K562 (cell line): ENCODE measurements around the gene KDELR3.

Source experiments
- GABPA ChIP-seq: fragments of 200-800 bp; sonication (Bioruptor generic); conservative IDR thresholded peaks from 2 replicates; pipeline ENCODE4 v1.6.1; 2016; ENCODE audit warnings: low read depth, missing genetic modification characterization, missing compliant biosample characterization
- NR1H2 ChIP-seq: sonication (generic); formaldehyde crosslinking; IDR thresholded peaks from 2 replicates; pipeline ENCODE4 v1.4.0; 2020; ENCODE audit warnings: mild to moderate bottlenecking, missing genetic modification reagents
- POLR2A ChIP-seq: fragments of 450-650 bp; conservative IDR thresholded peaks from 2 replicates; pipeline ENCODE4 v1.6.1; 2016
- TCF7L2 ChIP-seq: fragments of 150-350 bp; IDR thresholded peaks from 2 replicates; pipeline ENCODE4 v1.6.1; 2016; ENCODE audit warnings: low read depth, mild to moderate bottlenecking, low read length, moderate library complexity
- TEAD4 ChIP-seq, 2 experiments: sonication (generic) in 1 of 2; formaldehyde crosslinking in 1 of 2; IDR thresholded peaks; 2 replicates each; pipeline versions ENCODE4 v1.6.1 to v1.8.0; 2012 to 2022; ENCODE audit warnings: borderline replicate concordance in 1 of 2, inconsistent platforms in 1 of 2, low read length in 1 of 2, mild to moderate bottlenecking in 1 of 2, missing genetic modification reagents in 1 of 2
- TF ChIP-seq, protein P1 (sequence below): fragments of 150-350 bp; IDR thresholded peaks from 2 replicates; pipeline ENCODE4 v1.6.1; 2014; ENCODE audit warnings: low read depth, mild to moderate bottlenecking, low read length, borderline replicate concordance
- TF ChIP-seq, protein P2 (sequence below), 3 experiments: IDR thresholded peaks in 2 of 3; conservative IDR thresholded peaks in 1 of 3; 2 replicates each; pipeline ENCODE4 v1.5.1; 2011 to 2012; ENCODE audit warnings: low read length in 3 of 3, mild to moderate bottlenecking in 3 of 3, control low read depth in 2 of 3, improper control_type of control experiment in 1 of 3, inconsistent platforms in 1 of 3, low read depth in 1 of 3, mixed read lengths in 1 of 3, moderate library complexity in 1 of 3; ENCODE audit not compliant: insufficient read depth in 2 of 3
- TF ChIP-seq, protein P3 (sequence below), 2 experiments: fragments of 450-650 bp; formaldehyde crosslinking in 1 of 2; IDR thresholded peaks; 2 replicates each; pipeline versions ENCODE4 v1.4.0 to v1.6.1; 2014 to 2020; ENCODE audit warnings: mild to moderate bottlenecking in 2 of 2, borderline replicate concordance in 1 of 2, low read depth in 1 of 2
- TF ChIP-seq, protein P4 (sequence below): IDR thresholded peaks from 3 replicates; pipeline ENCODE4 v1.6.1; 2011; ENCODE audit warnings: borderline replicate concordance, mild to moderate bottlenecking, moderate library complexity; ENCODE audit not compliant: insufficient read length; ENCODE audit errors: extremely low read depth
- TF ChIP-seq, protein P5 (sequence below): fragments of 200-800 bp; sonication (Bioruptor generic); IDR thresholded peaks from 2 replicates; pipeline ENCODE4 v1.6.1; 2017; ENCODE audit warnings: missing genetic modification characterization, missing compliant biosample characterization

DNA sequence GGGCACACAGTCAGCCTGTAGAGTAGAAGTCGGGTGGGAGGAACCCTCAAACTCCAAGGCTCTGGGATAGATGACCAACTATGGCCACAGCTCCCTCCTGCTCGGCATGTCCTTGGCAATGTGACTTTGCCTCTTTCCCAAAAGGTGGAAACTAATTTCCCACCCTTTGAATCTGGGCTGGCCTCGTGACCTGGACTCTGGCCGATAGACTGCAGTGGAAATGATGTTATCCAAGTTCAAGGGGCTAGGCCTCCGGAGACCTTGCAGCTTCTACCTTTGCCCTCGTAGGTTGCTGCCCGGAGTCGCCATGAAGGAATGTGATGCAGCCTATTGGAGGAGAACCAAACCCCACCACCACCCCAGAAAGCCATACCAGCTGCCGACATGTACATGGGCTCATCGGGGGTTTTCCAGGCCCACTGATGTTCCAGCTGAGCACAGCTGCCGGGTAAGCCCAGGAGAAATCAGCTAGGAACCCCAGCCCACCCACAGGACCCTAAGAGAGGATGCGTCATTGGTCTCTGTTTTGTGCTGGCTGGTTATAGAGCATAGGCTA, 43.3 kb upstream of the KDELR3 start:
- TF ChIP-seq TEAD4 (IDR thresholded peaks at IDR 0.05; ENCODE audit: low read length) (no peak), TEAD4 (CRISPR knock-in tag; IDR thresholded peaks at IDR 0.05; ENCODE audit: borderline replicate concordance) (no peak), NR1H2 (CRISPR knock-in tag) (no peak), TCF7L2 (no peak), POLR2A (no peak), GABPA (tag) (no peak)
- TF ChIP-seq, protein P1, sequence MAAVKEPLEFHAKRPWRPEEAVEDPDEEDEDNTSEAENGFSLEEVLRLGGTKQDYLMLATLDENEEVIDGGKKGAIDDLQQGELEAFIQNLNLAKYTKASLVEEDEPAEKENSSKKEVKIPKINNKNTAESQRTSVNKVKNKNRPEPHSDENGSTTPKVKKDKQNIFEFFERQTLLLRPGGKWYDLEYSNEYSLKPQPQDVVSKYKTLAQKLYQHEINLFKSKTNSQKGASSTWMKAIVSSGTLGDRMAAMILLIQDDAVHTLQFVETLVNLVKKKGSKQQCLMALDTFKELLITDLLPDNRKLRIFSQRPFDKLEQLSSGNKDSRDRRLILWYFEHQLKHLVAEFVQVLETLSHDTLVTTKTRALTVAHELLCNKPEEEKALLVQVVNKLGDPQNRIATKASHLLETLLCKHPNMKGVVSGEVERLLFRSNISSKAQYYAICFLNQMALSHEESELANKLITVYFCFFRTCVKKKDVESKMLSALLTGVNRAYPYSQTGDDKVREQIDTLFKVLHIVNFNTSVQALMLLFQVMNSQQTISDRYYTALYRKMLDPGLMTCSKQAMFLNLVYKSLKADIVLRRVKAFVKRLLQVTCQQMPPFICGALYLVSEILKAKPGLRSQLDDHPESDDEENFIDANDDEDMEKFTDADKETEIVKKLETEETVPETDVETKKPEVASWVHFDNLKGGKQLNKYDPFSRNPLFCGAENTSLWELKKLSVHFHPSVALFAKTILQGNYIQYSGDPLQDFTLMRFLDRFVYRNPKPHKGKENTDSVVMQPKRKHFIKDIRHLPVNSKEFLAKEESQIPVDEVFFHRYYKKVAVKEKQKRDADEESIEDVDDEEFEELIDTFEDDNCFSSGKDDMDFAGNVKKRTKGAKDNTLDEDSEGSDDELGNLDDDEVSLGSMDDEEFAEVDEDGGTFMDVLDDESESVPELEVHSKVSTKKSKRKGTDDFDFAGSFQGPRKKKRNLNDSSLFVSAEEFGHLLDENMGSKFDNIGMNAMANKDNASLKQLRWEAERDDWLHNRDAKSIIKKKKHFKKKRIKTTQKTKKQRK: no peak
- TF ChIP-seq, protein P2, sequence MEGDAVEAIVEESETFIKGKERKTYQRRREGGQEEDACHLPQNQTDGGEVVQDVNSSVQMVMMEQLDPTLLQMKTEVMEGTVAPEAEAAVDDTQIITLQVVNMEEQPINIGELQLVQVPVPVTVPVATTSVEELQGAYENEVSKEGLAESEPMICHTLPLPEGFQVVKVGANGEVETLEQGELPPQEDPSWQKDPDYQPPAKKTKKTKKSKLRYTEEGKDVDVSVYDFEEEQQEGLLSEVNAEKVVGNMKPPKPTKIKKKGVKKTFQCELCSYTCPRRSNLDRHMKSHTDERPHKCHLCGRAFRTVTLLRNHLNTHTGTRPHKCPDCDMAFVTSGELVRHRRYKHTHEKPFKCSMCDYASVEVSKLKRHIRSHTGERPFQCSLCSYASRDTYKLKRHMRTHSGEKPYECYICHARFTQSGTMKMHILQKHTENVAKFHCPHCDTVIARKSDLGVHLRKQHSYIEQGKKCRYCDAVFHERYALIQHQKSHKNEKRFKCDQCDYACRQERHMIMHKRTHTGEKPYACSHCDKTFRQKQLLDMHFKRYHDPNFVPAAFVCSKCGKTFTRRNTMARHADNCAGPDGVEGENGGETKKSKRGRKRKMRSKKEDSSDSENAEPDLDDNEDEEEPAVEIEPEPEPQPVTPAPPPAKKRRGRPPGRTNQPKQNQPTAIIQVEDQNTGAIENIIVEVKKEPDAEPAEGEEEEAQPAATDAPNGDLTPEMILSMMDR (IDR thresholded peaks at IDR 0.05 in 2 of 3, conservative IDR thresholded peaks at IDR 0.05 in 1 of 3; ENCODE audit: insufficient read depth in 2 of 3, low read depth in 1 of 3, low read length in 3 of 3): no peak
- TF ChIP-seq, protein P3, sequence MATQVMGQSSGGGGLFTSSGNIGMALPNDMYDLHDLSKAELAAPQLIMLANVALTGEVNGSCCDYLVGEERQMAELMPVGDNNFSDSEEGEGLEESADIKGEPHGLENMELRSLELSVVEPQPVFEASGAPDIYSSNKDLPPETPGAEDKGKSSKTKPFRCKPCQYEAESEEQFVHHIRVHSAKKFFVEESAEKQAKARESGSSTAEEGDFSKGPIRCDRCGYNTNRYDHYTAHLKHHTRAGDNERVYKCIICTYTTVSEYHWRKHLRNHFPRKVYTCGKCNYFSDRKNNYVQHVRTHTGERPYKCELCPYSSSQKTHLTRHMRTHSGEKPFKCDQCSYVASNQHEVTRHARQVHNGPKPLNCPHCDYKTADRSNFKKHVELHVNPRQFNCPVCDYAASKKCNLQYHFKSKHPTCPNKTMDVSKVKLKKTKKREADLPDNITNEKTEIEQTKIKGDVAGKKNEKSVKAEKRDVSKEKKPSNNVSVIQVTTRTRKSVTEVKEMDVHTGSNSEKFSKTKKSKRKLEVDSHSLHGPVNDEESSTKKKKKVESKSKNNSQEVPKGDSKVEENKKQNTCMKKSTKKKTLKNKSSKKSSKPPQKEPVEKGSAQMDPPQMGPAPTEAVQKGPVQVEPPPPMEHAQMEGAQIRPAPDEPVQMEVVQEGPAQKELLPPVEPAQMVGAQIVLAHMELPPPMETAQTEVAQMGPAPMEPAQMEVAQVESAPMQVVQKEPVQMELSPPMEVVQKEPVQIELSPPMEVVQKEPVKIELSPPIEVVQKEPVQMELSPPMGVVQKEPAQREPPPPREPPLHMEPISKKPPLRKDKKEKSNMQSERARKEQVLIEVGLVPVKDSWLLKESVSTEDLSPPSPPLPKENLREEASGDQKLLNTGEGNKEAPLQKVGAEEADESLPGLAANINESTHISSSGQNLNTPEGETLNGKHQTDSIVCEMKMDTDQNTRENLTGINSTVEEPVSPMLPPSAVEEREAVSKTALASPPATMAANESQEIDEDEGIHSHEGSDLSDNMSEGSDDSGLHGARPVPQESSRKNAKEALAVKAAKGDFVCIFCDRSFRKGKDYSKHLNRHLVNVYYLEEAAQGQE (IDR thresholded peaks at IDR 0.05; ENCODE audit: borderline replicate concordance): no peak
- TF ChIP-seq, protein P3 (CRISPR knock-in tag; IDR thresholded peaks at IDR 0.05; ENCODE audit: low read depth): no peak
- TF ChIP-seq, protein P4, sequence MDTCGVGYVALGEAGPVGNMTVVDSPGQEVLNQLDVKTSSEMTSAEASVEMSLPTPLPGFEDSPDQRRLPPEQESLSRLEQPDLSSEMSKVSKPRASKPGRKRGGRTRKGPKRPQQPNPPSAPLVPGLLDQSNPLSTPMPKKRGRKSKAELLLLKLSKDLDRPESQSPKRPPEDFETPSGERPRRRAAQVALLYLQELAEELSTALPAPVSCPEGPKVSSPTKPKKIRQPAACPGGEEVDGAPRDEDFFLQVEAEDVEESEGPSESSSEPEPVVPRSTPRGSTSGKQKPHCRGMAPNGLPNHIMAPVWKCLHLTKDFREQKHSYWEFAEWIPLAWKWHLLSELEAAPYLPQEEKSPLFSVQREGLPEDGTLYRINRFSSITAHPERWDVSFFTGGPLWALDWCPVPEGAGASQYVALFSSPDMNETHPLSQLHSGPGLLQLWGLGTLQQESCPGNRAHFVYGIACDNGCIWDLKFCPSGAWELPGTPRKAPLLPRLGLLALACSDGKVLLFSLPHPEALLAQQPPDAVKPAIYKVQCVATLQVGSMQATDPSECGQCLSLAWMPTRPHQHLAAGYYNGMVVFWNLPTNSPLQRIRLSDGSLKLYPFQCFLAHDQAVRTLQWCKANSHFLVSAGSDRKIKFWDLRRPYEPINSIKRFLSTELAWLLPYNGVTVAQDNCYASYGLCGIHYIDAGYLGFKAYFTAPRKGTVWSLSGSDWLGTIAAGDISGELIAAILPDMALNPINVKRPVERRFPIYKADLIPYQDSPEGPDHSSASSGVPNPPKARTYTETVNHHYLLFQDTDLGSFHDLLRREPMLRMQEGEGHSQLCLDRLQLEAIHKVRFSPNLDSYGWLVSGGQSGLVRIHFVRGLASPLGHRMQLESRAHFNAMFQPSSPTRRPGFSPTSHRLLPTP: no peak
- TF ChIP-seq, protein P5, sequence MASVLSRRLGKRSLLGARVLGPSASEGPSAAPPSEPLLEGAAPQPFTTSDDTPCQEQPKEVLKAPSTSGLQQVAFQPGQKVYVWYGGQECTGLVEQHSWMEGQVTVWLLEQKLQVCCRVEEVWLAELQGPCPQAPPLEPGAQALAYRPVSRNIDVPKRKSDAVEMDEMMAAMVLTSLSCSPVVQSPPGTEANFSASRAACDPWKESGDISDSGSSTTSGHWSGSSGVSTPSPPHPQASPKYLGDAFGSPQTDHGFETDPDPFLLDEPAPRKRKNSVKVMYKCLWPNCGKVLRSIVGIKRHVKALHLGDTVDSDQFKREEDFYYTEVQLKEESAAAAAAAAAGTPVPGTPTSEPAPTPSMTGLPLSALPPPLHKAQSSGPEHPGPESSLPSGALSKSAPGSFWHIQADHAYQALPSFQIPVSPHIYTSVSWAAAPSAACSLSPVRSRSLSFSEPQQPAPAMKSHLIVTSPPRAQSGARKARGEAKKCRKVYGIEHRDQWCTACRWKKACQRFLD (CRISPR knock-in tag): no peak
